H7 (cell line): ENCODE results near the gene S100A16. TPM values are rescaled to one million over a fixed set of nuclear protein-coding genes. Genes with fewer than 3 reads are reported as not detected.

Experiments used
- DNase-seq: peaks from one replicate; pipeline ENCODE4 v3.0.0; 2012
- H3K27me3 ChIP-seq: 2 replicates; pipeline ENCODE4 v1.6.0; 2011; ENCODE audit warnings: mild to moderate bottlenecking, low read length; ENCODE audit not compliant: control insufficient read depth, insufficient read depth
- H3K36me3 ChIP-seq: replicated peaks from 2 replicates; pipeline ENCODE4 v1.5.1; 2011; ENCODE audit warnings: low read length; ENCODE audit not compliant: control insufficient read depth, insufficient read depth
- H3K4me3 ChIP-seq: 2 replicates; pipeline ENCODE4 v1.5.1; 2011; ENCODE audit warnings: low read depth, mild to moderate bottlenecking, control low read depth, low read length, moderate library complexity; ENCODE audit not compliant: insufficient read depth
- total RNA-seq: library from RNA; depleted of rRNA; stranded (reverse); fragments of >200 nt; shearing (Covaris generic); gene quantifications from 2 replicates; pipeline ENCODE4 v1.2.3, GENCODE V29; 2014

The S100A16 gene
- total RNA-seq, 1 experiment from 2014 or later, result 89.0 TPM

- DNase-seq, result no peak
- Histone ChIP-seq H3K36me3 (peaks cover 1% of the 10 kb centered on the region; the same call in 1 of the 2 replicates), H3K27me3 (no peaks in the 10 kb centered on the region), H3K4me3 (no peak overlapping the region)
These were observed 17.4 kb upstream of the S100A16 start for GRCh38 chr1:153630384-153630783.

GRCh38 chr1:153629971-153630370, 17.0 kb upstream of the S100A16 start:
- DNase-seq, result no peak
- Histone ChIP-seq H3K4me3 (no peak overlapping the region), H3K27me3 (no peaks in the 10 kb centered on the region), H3K36me3 (peaks cover 1% of the 10 kb centered on the region; the same call in 1 of the 2 replicates)

- H3K36me3 ChIP-seq, result peaks cover 1% of the 10 kb centered on the region; the same call in 1 of the 2 replicates
- no peak for DNase-seq
- no peak overlapping the region for H3K4me3 ChIP-seq
- H3K27me3 ChIP-seq, result no peaks in the 10 kb centered on the region
These were observed 16.4 kb upstream of the S100A16 start for GRCh38 chr1:153629343-153629665.

- H3K27me3 ChIP-seq, result no peaks in the 10 kb centered on the region
- peaks cover 1% of the 10 kb centered on the region; the same call in 1 of the 2 replicates for H3K36me3 ChIP-seq
- peak; percentile 37 for DNase-seq
- H3K4me3 ChIP-seq, result no peak overlapping the region
These were observed 15.9 kb upstream of the S100A16 start for GRCh38 chr1:153628638-153629342.

- H3K27me3 ChIP-seq, result no peaks in the 10 kb centered on the region
- peak within 1 kb of the TSS; percentile 60 for H3K4me3 ChIP-seq
- H3K36me3 ChIP-seq, result peaks cover 1% of the 10 kb centered on the region; the same call in 1 of the 2 replicates
- peak; percentile 54 for DNase-seq
These were observed 15.0 kb upstream of the S100A16 start, which contains the start of gene S100A1 for GRCh38 chr1:153627715-153628626. Gene S100A1 (plus strand): TSS chr1:153628434. CDS start chr1:153630522, 2,088 bp downstream.

GRCh38 chr1:153626904-153627714, 14.2 kb upstream of the S100A16 start, which contains the start of gene S100A13:
Gene S100A13 (minus strand): TSS chr1:153627505. CDS start chr1:153626472, 1,033 bp downstream.
- no peaks in the 10 kb centered on the region for H3K27me3 ChIP-seq
- peak; percentile 98 for DNase-seq
- H3K36me3 ChIP-seq, result no peaks in the 10 kb centered on the region; the same call in 1 of the 2 replicates
- peak within 1 kb of the TSS; percentile 60 for H3K4me3 ChIP-seq

- Histone ChIP-seq H3K4me3 (peak overlapping the region; percentile 60), H3K27me3 (no peaks in the 10 kb centered on the region), H3K36me3 (no peaks in the 10 kb centered on the region; the same call in 1 of the 2 replicates)
- DNase-seq, result no peak
These were observed 13.6 kb upstream of the S100A16 start for GRCh38 chr1:153626477-153626903.

- no peak for DNase-seq
- Histone ChIP-seq H3K27me3 (no peaks in the 10 kb centered on the region), H3K36me3 (no peaks in the 10 kb centered on the region; the same call in 1 of the 2 replicates), H3K4me3 (no peak overlapping the region)
These were observed 12.2 kb upstream of the S100A16 start for GRCh38 chr1:153624965-153625611.

GRCh38 chr1:153623101-153623500, 10.2 kb upstream of the S100A16 start:
- peak; percentile 63 for DNase-seq
- Histone ChIP-seq H3K27me3 (no peaks in the 10 kb centered on the region), H3K4me3 (no peak overlapping the region), H3K36me3 (peaks cover 1% of the 10 kb centered on the region; the same call in 1 of the 2 replicates)

GRCh38 chr1:153619171-153619570, 6.2 kb upstream of the S100A16 start:
- Histone ChIP-seq H3K4me3 (no peak overlapping the region), H3K36me3 (peaks cover 1% of the 10 kb centered on the region; the same call in 1 of the 2 replicates), H3K27me3 (no peaks in the 10 kb centered on the region)
- no peak for DNase-seq

GRCh38 chr1:153617663-153618062, 4.7 kb upstream of the S100A16 start:
- Histone ChIP-seq H3K27me3 (no peaks in the 10 kb centered on the region), H3K4me3 (no peak overlapping the region), H3K36me3 (peaks cover 1% of the 10 kb centered on the region; the same call in 1 of the 2 replicates)
- peak; percentile 87 for DNase-seq

- peak; percentile 38 for DNase-seq
- H3K27me3 ChIP-seq, result no peaks in the 10 kb centered on the region; the same call in 1 of the 2 replicates
- no peak overlapping the region for H3K4me3 ChIP-seq
- peaks cover 1% of the 10 kb centered on the region; the same call in 1 of the 2 replicates for H3K36me3 ChIP-seq
These were observed 4.0 kb upstream of the S100A16 start for GRCh38 chr1:153616917-153617311.

GRCh38 chr1:153616144-153616916, 3.4 kb upstream of the S100A16 start, which contains the start of gene S100A14:
Gene S100A14 (minus strand): TSS chr1:153616325. CDS start chr1:153615858, 467 bp downstream.
- H3K36me3 ChIP-seq, result peaks cover 1% of the 10 kb centered on the region; the same call in 1 of the 2 replicates
- peak; percentile 66 for DNase-seq
- no peak within 1 kb of the TSS for H3K4me3 ChIP-seq
- no peaks in the 10 kb centered on the region; the same call in 1 of the 2 replicates for H3K27me3 ChIP-seq
